AG09319 (cell line): ENCODE measurements around the gene FIGNL2.
A peak's percentile ranks its signal among the peaks of the same experiment; 100 is the strongest.

Experiments used
- DNase-seq: peaks from one replicate; pipeline ENCODE4 v3.0.0-alpha.2; 2010; ENCODE audit warnings: low read depth; ENCODE audit errors: extremely low read depth
- TF ChIP-seq, protein P1 (sequence below): IDR thresholded peaks from 2 replicates; pipeline ENCODE4 v1.5.1; 2011; ENCODE audit warnings: low read depth, mild to moderate bottlenecking, inconsistent platforms, low read length, moderate library complexity

FIGNL2 gene

DNA sequence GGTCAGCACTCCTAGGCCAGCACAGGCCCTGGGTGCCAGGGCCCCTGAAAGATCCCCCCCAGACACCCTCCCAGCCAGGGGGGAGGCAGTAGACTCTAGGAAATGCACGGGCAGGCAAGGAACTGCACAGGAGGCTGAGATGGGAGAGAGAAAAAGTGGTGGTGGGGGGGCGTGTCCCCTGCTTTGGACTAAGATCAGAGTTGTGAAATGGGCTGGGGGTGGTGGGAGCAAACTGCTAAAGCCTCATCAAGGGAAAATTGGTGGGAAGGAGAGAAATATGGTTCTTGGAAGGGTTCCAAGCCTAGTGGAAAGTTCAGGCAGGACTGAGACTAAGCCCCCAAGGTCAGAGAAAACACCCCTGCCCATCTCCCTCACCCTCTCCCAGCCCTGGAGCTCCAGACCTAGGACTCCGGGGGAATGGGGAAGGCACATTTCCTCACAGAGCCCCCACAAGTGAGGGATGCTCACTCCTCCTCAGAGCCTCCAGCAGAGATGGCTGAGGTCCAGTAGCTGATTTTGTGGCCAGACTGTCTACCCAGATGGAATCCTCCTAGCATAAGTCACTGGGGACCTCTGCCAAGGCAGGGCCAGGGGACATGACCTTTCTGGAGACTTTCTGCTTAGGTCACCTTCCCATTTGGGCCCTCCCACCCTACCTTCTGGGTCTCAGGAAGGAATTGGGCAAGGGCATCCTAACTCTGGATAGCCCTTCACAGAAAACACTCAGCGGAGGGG lies 29.8 kb downstream of the FIGNL2 start:
- DNase-seq: peak; percentile 68
- TF ChIP-seq, protein P1, sequence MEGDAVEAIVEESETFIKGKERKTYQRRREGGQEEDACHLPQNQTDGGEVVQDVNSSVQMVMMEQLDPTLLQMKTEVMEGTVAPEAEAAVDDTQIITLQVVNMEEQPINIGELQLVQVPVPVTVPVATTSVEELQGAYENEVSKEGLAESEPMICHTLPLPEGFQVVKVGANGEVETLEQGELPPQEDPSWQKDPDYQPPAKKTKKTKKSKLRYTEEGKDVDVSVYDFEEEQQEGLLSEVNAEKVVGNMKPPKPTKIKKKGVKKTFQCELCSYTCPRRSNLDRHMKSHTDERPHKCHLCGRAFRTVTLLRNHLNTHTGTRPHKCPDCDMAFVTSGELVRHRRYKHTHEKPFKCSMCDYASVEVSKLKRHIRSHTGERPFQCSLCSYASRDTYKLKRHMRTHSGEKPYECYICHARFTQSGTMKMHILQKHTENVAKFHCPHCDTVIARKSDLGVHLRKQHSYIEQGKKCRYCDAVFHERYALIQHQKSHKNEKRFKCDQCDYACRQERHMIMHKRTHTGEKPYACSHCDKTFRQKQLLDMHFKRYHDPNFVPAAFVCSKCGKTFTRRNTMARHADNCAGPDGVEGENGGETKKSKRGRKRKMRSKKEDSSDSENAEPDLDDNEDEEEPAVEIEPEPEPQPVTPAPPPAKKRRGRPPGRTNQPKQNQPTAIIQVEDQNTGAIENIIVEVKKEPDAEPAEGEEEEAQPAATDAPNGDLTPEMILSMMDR: no peak

DNA sequence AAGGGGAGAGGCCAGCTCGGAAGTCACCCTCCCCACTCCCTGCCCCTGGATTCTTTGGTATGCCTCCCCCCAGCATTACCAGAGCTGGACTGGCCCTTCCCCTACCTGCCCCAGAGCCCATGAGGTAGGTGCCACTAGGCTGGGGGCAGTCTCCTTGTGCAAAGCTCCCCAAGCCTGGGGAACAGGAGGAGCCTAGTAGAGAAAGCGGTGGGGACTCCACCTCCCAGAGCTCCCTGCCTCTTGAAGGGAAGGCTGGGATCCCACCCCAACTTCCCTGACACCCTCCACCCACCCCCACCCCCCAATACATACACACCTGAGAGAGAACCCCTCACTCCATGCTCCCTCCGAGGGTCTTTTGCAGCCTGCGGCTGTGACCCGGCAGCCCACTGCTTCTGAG lies 30.4 kb downstream of the FIGNL2 start:
- DNase-seq: no peak
- TF ChIP-seq, protein P1: no peak

DNA sequence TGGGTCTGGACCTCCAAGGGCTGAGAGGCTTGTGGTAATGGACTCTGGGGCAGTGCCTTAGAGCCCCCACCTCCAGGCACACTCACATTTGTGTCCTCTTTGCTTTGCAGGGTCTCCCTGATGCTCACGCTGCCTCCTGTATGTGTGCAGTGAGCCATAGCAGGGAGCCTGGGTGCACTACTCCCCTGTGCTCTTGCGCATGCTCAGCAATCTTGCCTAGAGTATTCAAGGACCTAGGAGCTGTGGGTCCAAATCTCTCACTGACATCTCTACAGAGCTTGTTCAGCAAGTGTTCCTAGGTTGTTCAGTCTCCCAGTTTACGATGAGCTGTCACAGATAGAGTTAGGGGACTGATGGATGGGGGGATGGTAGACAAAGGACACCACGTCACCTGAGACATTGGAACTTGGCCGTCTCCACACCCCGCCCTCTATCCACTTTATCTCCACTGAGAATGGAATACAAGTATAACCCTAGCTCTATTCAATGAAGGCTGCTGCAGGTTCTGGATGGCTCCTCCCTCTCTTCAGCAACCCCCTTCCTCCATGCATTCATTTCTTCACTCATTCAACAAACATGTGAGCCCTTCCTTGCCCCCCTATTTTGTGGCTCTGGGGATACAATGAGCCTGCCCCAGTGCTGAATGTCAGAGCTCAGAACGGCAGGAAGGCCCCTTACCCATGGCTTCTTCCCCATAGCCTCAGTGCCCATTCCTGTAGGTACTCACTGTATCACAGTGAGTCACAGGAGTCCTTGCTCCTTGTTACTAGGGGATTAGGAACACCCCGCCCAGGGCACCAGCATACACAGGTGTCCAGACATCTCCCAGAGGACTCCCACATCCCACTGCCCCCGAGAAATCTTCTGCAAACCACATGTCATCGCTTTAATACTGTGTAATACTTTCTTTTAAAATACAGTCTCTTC lies 31.2 kb downstream of the FIGNL2 start:
- TF ChIP-seq, protein P1: no peak
- no peak for DNase-seq

DNA sequence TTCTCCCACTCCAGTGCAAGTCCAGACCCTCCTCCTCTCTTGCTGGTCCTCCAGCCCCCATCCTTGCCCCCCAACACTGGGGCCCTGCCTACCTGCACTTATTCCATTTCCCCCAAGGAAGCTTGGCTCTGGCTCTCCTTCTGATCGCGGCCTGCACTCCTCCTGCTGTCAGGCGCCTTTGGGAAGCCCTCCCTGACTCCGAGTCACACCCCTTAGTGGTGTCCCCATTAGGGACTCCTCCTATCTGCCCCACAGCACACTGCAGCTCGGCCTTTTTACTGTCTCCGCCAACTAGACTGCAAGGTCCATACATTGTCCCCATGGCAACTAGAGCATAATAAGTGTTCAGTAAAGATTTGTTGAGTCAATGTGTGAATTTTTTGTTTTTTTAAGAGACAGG lies 32.9 kb downstream of the FIGNL2 start:
- DNase-seq: no peak
- TF ChIP-seq, protein P1: no peak

DNA sequence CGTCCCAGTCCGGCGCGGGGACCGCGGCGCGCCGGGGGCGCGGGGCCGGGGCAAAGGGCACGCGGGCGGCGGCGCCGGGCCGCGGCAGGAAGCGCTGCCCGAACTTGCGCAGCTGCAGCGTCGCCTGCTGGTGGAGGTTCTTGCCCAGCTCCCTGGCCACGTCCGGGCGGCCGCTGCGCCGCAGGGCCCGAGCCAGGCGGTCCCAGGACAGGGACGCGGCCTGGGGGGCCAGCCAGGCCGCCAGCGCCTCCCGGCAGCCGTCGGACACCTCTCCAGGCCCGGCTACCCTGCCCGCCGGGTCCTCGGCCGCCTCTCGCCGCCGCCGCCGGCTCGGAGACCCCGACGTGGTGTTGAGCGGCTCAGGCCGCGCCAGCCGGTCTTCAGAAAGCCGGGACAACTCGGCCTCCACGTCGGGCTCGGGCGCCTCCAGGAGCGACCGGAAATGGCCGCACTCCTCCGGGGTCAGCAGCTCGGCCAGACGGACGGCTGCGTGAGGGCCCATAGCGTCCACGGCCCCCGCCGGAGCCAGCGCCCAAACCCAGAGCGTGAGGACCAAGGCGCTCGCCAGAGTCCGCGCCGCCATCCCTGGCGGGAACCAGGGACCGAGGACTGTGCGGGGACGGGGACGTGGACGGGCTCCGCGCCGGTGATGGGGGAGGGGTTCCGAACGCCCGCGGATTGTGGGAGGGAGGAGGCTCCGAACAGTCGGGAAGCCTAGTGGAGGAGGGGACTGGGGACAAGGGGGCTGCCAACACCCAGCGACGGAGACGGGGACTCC lies 34.0 kb downstream of the FIGNL2 start:
- TF ChIP-seq, protein P1: peak; percentile 57
- DNase-seq: peak; percentile 56

DNA sequence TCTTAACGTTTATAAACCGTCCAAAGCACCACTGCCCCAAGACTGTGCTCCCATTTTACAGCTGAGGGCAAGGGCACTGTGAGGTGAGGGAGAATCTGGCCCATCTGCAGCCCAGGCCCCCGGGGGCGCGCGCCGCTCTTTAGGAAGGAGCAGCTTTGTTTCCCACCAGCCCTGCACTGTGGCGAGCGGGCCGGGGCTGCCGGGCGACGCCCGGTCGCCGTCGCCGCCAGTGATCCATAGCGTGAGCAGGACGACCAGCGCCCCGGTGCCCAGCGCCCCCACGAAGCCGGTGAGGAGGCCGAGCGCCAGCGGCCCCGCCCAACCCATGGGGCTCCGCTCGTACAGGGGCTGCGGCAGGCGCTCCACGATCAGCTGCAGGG lies 34.6 kb downstream of the FIGNL2 start:
- TF ChIP-seq, protein P1: no peak
- no peak for DNase-seq
